B cell (primary cell): ENCODE measurements around the gene CDKN3.

Experiments used
- CTCF ChIP-seq: fragments of 200-600 bp; IDR thresholded peaks from one replicate; pipeline ENCODE4 v1.8.0; 2022; ENCODE audit warnings: antibody characterized with exemption, mild to moderate bottlenecking
- EZH2 ChIP-seq: IDR thresholded peaks from 2 replicates; pipeline ENCODE4 v1.6.1; 2012; ENCODE audit warnings: borderline replicate concordance, low read depth, mild to moderate bottlenecking, moderate library complexity, low read length; ENCODE audit not compliant: insufficient read depth, poor library complexity, severe bottlenecking

- TF ChIP-seq CTCF (no peak), EZH2 (no peak)
These were observed 28.9 kb downstream of the CDKN3 start for GRCh38 chr14:54425537-54426274.
